A673 (cell line): Measurements from ENCODE around the gene SMAD6. TPM values are rescaled to one million over a fixed set of nuclear protein-coding genes. Genes with fewer than 3 reads are reported as not detected.

Source experiments
- BruUV-seq: library from RNA; stranded (reverse); fragments of 400-500 nt; replicated peaks from 2 replicates; lab custom pipeline; 2021; lab: Mats Ljungman, UMichigan
- CTCF ChIA-PET: fragments of 300-600 bp; sonication (Branson Sonifier 250); formaldehyde crosslinking; loops from one replicate; lab custom pipeline; 2022; ENCODE audit warnings: antibody characterized with exemption; lab: Charles Lee
- POLR2A ChIA-PET: fragments of 300-600 bp; sonication (Branson Sonifier 250); formaldehyde crosslinking; loops from one replicate; lab custom pipeline; 2022; ENCODE audit warnings: antibody characterized with exemption; ENCODE audit not compliant: low non-redundant PET; lab: Charles Lee
- DNase-seq: peaks from one replicate; pipeline ENCODE4 v3.0.0-alpha.2; 2015; ENCODE audit warnings: low spot score
- H3K27ac ChIP-seq: fragments of 200-600 bp; sonication (generic); 2 replicates; pipeline ENCODE4 v1.5.1; 2016; ENCODE audit warnings: mixed run types, low read depth, mild to moderate bottlenecking, mixed read lengths, antibody characterized with exemption, low read length; ENCODE audit not compliant: poor library complexity, severe bottlenecking
- H3K27me3 ChIP-seq: fragments of 200-600 bp; sonication (generic); replicated peaks from 2 replicates; pipeline ENCODE4 v1.6.1; 2017; ENCODE audit warnings: mixed run types, low read depth, mild to moderate bottlenecking, mixed read lengths, antibody characterized with exemption, low read length; ENCODE audit not compliant: insufficient read depth, poor library complexity
- H3K36me3 ChIP-seq: fragments of 200-600 bp; sonication (generic); 2 replicates; pipeline ENCODE4 v1.6.1; 2016; ENCODE audit warnings: mixed run types, mild to moderate bottlenecking, mixed read lengths, antibody characterized with exemption, low read length; ENCODE audit not compliant: insufficient read depth, poor library complexity, severe bottlenecking
- H3K4me1 ChIP-seq: fragments of 200-600 bp; sonication (generic); 2 replicates; pipeline ENCODE4 v1.6.1; 2017; ENCODE audit warnings: mixed run types, mild to moderate bottlenecking, mixed read lengths, antibody characterized with exemption, low read length; ENCODE audit not compliant: insufficient read depth, poor library complexity, severe bottlenecking
- H3K4me3 ChIP-seq: fragments of 200-600 bp; sonication (generic); 2 replicates; pipeline ENCODE4 v1.5.1; 2016; ENCODE audit warnings: low read depth, mixed run types, mild to moderate bottlenecking, mixed read lengths, low read length; ENCODE audit not compliant: poor library complexity, severe bottlenecking
- H3K9me3 ChIP-seq: fragments of 200-600 bp; sonication (generic); 2 replicates; pipeline ENCODE4 v1.6.1; 2016; ENCODE audit warnings: mixed run types, low read depth, mild to moderate bottlenecking, mixed read lengths, antibody characterized with exemption, low read length; ENCODE audit not compliant: poor library complexity, severe bottlenecking
- EZH2 ChIP-seq: fragments of 200-600 bp; sonication (generic); IDR thresholded peaks from 2 replicates; pipeline ENCODE4 v1.6.1; 2017; ENCODE audit warnings: borderline replicate concordance, low read depth, mild to moderate bottlenecking, mixed read lengths, antibody characterized with exemption, low read length; ENCODE audit not compliant: poor library complexity, severe bottlenecking
- intact Hi-C: fragments of 100-400 bp; cut with micrococcal nuclease; formaldehyde crosslinking; loops from one replicate; pipeline ENCODE4 v1.10.0; 2022; ENCODE audit not compliant: unreplicated experiment
- total RNA-seq: library from RNA; stranded (reverse); gene quantifications from 2 replicates; pipeline ENCODE4 v1.2.3, GENCODE V29; 2021
- TF ChIP-seq, protein P1 (sequence below): fragments of 300-800, 200-600 bp; sonication (generic); conservative IDR thresholded peaks from 2 replicates; pipeline ENCODE4 v1.5.1; 2017; ENCODE audit warnings: low read depth, mild to moderate bottlenecking, antibody characterized with exemption, low read length, moderate library complexity, mixed read lengths

Gene SMAD6
- total RNA-seq, 1 experiment from 2014 or later = 63.9 TPM

GRCh38 chr15:66702787-66703539 is 927 bp downstream of the SMAD6 start:
- BruUV-seq = TSS peak; percentile 77
- peaks cover 45% of the 10 kb centered on the region for H3K4me1 ChIP-seq
- ChIA-PET POLR2A (no interaction called here), CTCF (interaction anchor here (0.6 to 1.7 kb wide), 3 partner anchors 12 to 1397 kb away, joined by 3 to 9 read pairs (median 4); no protein-coding TSS in a partner anchor)
- TF ChIP-seq, protein P1, sequence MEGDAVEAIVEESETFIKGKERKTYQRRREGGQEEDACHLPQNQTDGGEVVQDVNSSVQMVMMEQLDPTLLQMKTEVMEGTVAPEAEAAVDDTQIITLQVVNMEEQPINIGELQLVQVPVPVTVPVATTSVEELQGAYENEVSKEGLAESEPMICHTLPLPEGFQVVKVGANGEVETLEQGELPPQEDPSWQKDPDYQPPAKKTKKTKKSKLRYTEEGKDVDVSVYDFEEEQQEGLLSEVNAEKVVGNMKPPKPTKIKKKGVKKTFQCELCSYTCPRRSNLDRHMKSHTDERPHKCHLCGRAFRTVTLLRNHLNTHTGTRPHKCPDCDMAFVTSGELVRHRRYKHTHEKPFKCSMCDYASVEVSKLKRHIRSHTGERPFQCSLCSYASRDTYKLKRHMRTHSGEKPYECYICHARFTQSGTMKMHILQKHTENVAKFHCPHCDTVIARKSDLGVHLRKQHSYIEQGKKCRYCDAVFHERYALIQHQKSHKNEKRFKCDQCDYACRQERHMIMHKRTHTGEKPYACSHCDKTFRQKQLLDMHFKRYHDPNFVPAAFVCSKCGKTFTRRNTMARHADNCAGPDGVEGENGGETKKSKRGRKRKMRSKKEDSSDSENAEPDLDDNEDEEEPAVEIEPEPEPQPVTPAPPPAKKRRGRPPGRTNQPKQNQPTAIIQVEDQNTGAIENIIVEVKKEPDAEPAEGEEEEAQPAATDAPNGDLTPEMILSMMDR = no peak
- no peak for TF ChIP-seq EZH2
- H3K36me3 ChIP-seq = peaks cover under 1% of the 10 kb centered on the region
- peak overlapping the region; percentile 82 for H3K27ac ChIP-seq
- no peaks in the 10 kb centered on the region for H3K9me3 ChIP-seq
- peak overlapping the region; percentile 63 for H3K4me3 ChIP-seq
- intact Hi-C loops = loop anchor here (2.0 to 5.0 kb wide), 4 partner anchors 64 to 148 kb away; no protein-coding TSS in a partner anchor
- peak; percentile 49 for DNase-seq
- no peaks in the 10 kb centered on the region for H3K27me3 ChIP-seq

DNA sequence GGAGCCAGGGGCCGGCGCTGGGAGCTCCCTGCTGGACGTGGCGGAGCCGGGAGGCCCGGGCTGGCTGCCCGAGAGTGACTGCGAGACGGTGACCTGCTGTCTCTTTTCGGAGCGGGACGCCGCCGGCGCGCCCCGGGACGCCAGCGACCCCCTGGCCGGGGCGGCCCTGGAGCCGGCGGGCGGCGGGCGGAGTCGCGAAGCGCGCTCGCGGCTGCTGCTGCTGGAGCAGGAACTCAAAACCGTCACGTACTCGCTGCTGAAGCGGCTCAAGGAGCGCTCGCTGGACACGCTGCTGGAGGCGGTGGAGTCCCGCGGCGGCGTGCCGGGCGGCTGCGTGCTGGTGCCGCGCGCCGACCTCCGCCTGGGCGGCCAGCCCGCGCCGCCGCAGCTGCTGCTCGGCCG is 1.5 kb downstream of the SMAD6 start:
- peaks cover 6% of the 10 kb centered on the region for H3K36me3 ChIP-seq
- TF ChIP-seq, protein P1 = no peak
- no peak for TF ChIP-seq EZH2
- H3K27ac ChIP-seq = peak overlapping the region; percentile 82
- no peaks in the 10 kb centered on the region for H3K9me3 ChIP-seq
- BruUV-seq = no TSS peak
- no peaks in the 10 kb centered on the region for H3K27me3 ChIP-seq
- peaks cover 46% of the 10 kb centered on the region for H3K4me1 ChIP-seq
- DNase-seq = no peak
- CTCF ChIA-PET = no interaction called here
- H3K4me3 ChIP-seq = peak overlapping the region; percentile 63
- intact Hi-C loops = loop anchor here (2.0 to 5.0 kb wide), 4 partner anchors 63 to 147 kb away; no protein-coding TSS in a partner anchor
- POLR2A ChIA-PET = no interaction called here

GRCh38 chr15:66704019-66704802 is 2.2 kb downstream of the SMAD6 start:
- DNase-seq = no peak
- H3K4me3 ChIP-seq = peak overlapping the region; percentile 63
- POLR2A ChIA-PET = no interaction called here
- intact Hi-C loops = loop anchor here (5.0 kb wide), 2 partner anchors 87 to 102 kb away; no protein-coding TSS in a partner anchor
- CTCF ChIA-PET = no interaction called here
- peak overlapping the region; percentile 82 for H3K27ac ChIP-seq
- TF ChIP-seq EZH2 = no peak
- TF ChIP-seq, protein P1 = no peak
- H3K27me3 ChIP-seq = no peaks in the 10 kb centered on the region
- peaks cover 44% of the 10 kb centered on the region for H3K4me1 ChIP-seq
- H3K9me3 ChIP-seq = no peaks in the 10 kb centered on the region
- H3K36me3 ChIP-seq = peaks cover 8% of the 10 kb centered on the region
- BruUV-seq = no TSS peak
